Neural cell (in vitro differentiated cells): ENCODE results near the gene SMIM35. TPM values are rescaled to one million over a fixed set of nuclear protein-coding genes. Genes with fewer than 3 reads are reported as not detected.

Experiments used
- H2AFZ ChIP-seq: fragments of 200-600, 300-800 bp; sonication (generic), shearing (Covaris generic); 2 replicates; pipeline ENCODE4 v1.6.0; 2014; ENCODE audit warnings: low read depth, mild to moderate bottlenecking, antibody characterized with exemption, low read length, moderate library complexity
- H3F3A ChIP-seq: fragments of 200-600 bp; shearing (Covaris generic); 2 replicates; pipeline ENCODE4 v1.6.1; 2016; ENCODE audit warnings: mild to moderate bottlenecking, moderate library complexity, mixed read lengths, antibody characterized with exemption, low read length; ENCODE audit not compliant: insufficient read depth, poor library complexity, severe bottlenecking
- H3K27ac ChIP-seq: fragments of 200-600, 300-800 bp; sonication (generic), shearing (Covaris generic); 2 replicates; pipeline ENCODE4 v1.5.1; 2014; ENCODE audit warnings: mild to moderate bottlenecking, low read length, moderate library complexity
- H3K27me3 ChIP-seq: fragments of 300-800, 200-600 bp; sonication (generic), shearing (Covaris generic); 2 replicates; pipeline ENCODE4 v1.6.0; 2014; ENCODE audit warnings: mild to moderate bottlenecking, low read depth, low read length, moderate library complexity; ENCODE audit not compliant: insufficient read depth
- H3K36me3 ChIP-seq: fragments of 300-800, 200-600 bp; sonication (generic), shearing (Covaris generic); 2 replicates; pipeline ENCODE4 v1.5.1; 2014; ENCODE audit warnings: mild to moderate bottlenecking, antibody characterized with exemption, low read length, moderate library complexity; ENCODE audit not compliant: insufficient read depth
- H3K4me2 ChIP-seq: fragments of 300-800, 200-600 bp; sonication (generic), shearing (Covaris generic); 2 replicates; pipeline ENCODE4 v1.6.0; 2014; ENCODE audit warnings: mild to moderate bottlenecking, low read length
- H3K4me3 ChIP-seq: fragments of 300-800, 200-600 bp; sonication (generic), shearing (Covaris generic); 2 replicates; pipeline ENCODE4 v1.5.1; 2014; ENCODE audit warnings: mild to moderate bottlenecking, low read length, moderate library complexity
- H3K79me2 ChIP-seq: fragments of 200-600 bp; shearing (Covaris generic); replicated peaks from 2 replicates; pipeline ENCODE4 v1.6.0; 2014; ENCODE audit warnings: mild to moderate bottlenecking, low read length, moderate library complexity; ENCODE audit not compliant: insufficient read depth
- H3K9ac ChIP-seq: fragments of 300-800, 200-600 bp; sonication (generic), shearing (Covaris generic); 2 replicates; pipeline ENCODE4 v1.6.1; 2016; ENCODE audit warnings: mild to moderate bottlenecking, low read length, mixed read lengths
- H3K9me2 ChIP-seq: fragments of 200-600 bp; shearing (Covaris generic); 2 replicates; pipeline ENCODE4 v1.6.1; 2016; ENCODE audit warnings: mild to moderate bottlenecking, low read length, mixed read lengths; ENCODE audit not compliant: insufficient read depth
- H3K9me3 ChIP-seq: fragments of 200-600, 300-800 bp; sonication (generic), shearing (Covaris generic); 2 replicates; pipeline ENCODE4 v1.6.1; 2016; ENCODE audit warnings: mild to moderate bottlenecking, mixed run types, low read length, moderate library complexity, mixed read lengths
- H4K20me1 ChIP-seq: fragments of 200-600 bp; shearing (Covaris generic); 2 replicates; pipeline ENCODE4 v1.6.1; 2016; ENCODE audit warnings: mild to moderate bottlenecking, mixed run types; ENCODE audit not compliant: insufficient read depth
- CTCF ChIP-seq: fragments of 450-650 bp; IDR thresholded peaks from 2 replicates; pipeline ENCODE4 v1.5.1; 2014; ENCODE audit warnings: antibody characterized with exemption, mild to moderate bottlenecking, moderate library complexity; ENCODE audit not compliant: poor library complexity, severe bottlenecking
- EP300 ChIP-seq: fragments of 450-650 bp; conservative IDR thresholded peaks from 2 replicates; pipeline ENCODE4 v1.6.1; 2014; ENCODE audit warnings: antibody characterized with exemption, mild to moderate bottlenecking, moderate library complexity; ENCODE audit not compliant: poor library complexity, severe bottlenecking
- EZH2 ChIP-seq: fragments of 200-600, 300-800 bp; shearing (Covaris generic), sonication (generic); IDR thresholded peaks from 2 replicates; pipeline ENCODE4 v1.6.1; 2014; ENCODE audit warnings: antibody characterized with exemption, low read length, borderline replicate concordance, mild to moderate bottlenecking; ENCODE audit not compliant: insufficient read depth, poor library complexity, severe bottlenecking
- MXI1 ChIP-seq: fragments of 450-650 bp; conservative IDR thresholded peaks from 2 replicates; pipeline ENCODE4 v1.6.1; 2014; ENCODE audit warnings: antibody characterized with exemption, mild to moderate bottlenecking; ENCODE audit not compliant: poor library complexity, severe bottlenecking
- POLR2AphosphoS5 ChIP-seq: IDR thresholded peaks from 2 replicates; pipeline ENCODE4 v1.6.1; 2012
- RAD21 ChIP-seq: fragments of 450-650 bp; conservative IDR thresholded peaks from 2 replicates; pipeline ENCODE4 v1.6.1; 2014; ENCODE audit warnings: antibody characterized with exemption, mild to moderate bottlenecking, moderate library complexity
- SMC3 ChIP-seq: fragments of 450-650 bp; conservative IDR thresholded peaks from 2 replicates; pipeline ENCODE4 v1.6.1; 2014; ENCODE audit warnings: antibody characterized with exemption, mild to moderate bottlenecking, moderate library complexity; ENCODE audit not compliant: poor library complexity
- TAF1 ChIP-seq: IDR thresholded peaks from 2 replicates; pipeline ENCODE4 v1.6.1; 2012; ENCODE audit warnings: low read depth
- polyA plus RNA-seq: library from polyadenylated mRNA; depleted of rRNA; stranded (reverse); fragments of >200 nt; gene quantifications from 2 replicates; pipeline ENCODE4 v1.2.3, GENCODE V29; 2014
- TF ChIP-seq, protein P1 (sequence below): IDR thresholded peaks from 2 replicates; pipeline ENCODE4 v1.6.1; 2012; ENCODE audit warnings: borderline replicate concordance

Gene SMIM35
- polyA plus RNA-seq, 1 donor from 2014 or later = not detected

DNA sequence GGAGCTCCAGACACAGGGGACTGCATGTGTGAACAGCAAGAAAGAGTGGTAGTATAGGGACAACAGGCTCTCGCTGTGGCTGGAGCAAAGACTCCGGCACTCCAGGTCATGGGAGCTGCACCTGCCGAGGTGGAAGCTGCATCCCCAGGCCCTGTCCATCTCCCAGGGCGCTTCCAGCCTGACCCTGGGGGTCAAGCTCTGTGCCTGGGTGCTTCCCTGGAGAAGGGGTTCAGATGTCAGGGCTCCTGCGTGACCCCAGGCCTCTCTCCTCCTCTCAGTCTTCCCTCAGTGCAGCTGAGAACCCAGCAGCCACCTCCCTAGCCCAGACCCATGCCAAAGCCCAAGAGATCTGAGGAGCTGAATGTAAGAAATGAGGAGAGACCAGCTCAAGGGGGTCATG is 6.5 kb downstream of the SMIM35 start:
- no peaks in the 10 kb centered on the region for H3K27me3 ChIP-seq
- H3K4me2 ChIP-seq = no peak overlapping the region
- H3K9me3 ChIP-seq = no peaks in the 10 kb centered on the region
- no peaks in the 10 kb centered on the region for H3K36me3 ChIP-seq
- no peak overlapping the region for H3K27ac ChIP-seq
- H3K4me3 ChIP-seq = no peak overlapping the region
- TF ChIP-seq TAF1 (no peak), RAD21 (no peak)
- H3F3A ChIP-seq = no peaks in the 10 kb centered on the region
- H2AFZ ChIP-seq = no peak overlapping the region
- no peaks in the 10 kb centered on the region for H4K20me1 ChIP-seq
- H3K9ac ChIP-seq = no peak overlapping the region
- H3K9me2 ChIP-seq = no peaks in the 10 kb centered on the region
- H3K79me2 ChIP-seq = no peaks in the 10 kb centered on the region

DNA sequence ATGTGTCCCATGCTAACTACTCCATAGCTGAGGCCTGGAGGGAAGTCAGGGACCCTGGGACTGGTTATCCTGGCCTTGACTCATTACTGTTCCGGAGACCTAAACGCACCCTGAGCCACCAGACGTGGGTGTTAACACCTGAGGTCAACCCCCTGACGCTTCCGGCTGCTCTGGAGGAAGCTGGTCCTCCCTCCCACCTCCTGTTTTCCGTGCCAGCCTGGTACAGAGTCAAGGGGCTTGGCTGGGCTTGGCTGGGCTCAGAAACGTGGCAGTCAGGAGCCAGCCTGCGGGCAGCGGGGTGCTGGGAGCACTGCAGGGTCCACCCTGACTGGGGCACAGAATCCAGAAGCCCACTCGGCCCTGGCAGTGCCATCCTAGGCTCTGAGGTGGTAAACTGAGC is 7.3 kb downstream of the SMIM35 start:
- Histone ChIP-seq H3K4me3 (no peak overlapping the region), H3K9me2 (no peaks in the 10 kb centered on the region), H3K27me3 (no peaks in the 10 kb centered on the region), H2AFZ (no peak overlapping the region), H4K20me1 (no peaks in the 10 kb centered on the region), H3F3A (no peaks in the 10 kb centered on the region), H3K27ac (no peak overlapping the region), H3K4me2 (no peak overlapping the region), H3K79me2 (no peaks in the 10 kb centered on the region), H3K36me3 (no peaks in the 10 kb centered on the region), H3K9me3 (no peaks in the 10 kb centered on the region), H3K9ac (no peak overlapping the region)
- TF ChIP-seq, protein P1, sequence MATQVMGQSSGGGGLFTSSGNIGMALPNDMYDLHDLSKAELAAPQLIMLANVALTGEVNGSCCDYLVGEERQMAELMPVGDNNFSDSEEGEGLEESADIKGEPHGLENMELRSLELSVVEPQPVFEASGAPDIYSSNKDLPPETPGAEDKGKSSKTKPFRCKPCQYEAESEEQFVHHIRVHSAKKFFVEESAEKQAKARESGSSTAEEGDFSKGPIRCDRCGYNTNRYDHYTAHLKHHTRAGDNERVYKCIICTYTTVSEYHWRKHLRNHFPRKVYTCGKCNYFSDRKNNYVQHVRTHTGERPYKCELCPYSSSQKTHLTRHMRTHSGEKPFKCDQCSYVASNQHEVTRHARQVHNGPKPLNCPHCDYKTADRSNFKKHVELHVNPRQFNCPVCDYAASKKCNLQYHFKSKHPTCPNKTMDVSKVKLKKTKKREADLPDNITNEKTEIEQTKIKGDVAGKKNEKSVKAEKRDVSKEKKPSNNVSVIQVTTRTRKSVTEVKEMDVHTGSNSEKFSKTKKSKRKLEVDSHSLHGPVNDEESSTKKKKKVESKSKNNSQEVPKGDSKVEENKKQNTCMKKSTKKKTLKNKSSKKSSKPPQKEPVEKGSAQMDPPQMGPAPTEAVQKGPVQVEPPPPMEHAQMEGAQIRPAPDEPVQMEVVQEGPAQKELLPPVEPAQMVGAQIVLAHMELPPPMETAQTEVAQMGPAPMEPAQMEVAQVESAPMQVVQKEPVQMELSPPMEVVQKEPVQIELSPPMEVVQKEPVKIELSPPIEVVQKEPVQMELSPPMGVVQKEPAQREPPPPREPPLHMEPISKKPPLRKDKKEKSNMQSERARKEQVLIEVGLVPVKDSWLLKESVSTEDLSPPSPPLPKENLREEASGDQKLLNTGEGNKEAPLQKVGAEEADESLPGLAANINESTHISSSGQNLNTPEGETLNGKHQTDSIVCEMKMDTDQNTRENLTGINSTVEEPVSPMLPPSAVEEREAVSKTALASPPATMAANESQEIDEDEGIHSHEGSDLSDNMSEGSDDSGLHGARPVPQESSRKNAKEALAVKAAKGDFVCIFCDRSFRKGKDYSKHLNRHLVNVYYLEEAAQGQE = no peak
- TF ChIP-seq POLR2AphosphoS5 (no peak), MXI1 (no peak), TAF1 (no peak), RAD21 (no peak), SMC3 (no peak), EZH2 (no peak), CTCF (no peak), EP300 (no peak)

GRCh38 chr11:118078911-118079411 is 7.8 kb downstream of the SMIM35 start:
- H3K27me3 ChIP-seq = no peaks in the 10 kb centered on the region
- no peak overlapping the region for H3K27ac ChIP-seq
- no peaks in the 10 kb centered on the region for H3K9me3 ChIP-seq
- H3F3A ChIP-seq = no peaks in the 10 kb centered on the region
- no peak overlapping the region for H3K4me2 ChIP-seq
- H3K9me2 ChIP-seq = no peaks in the 10 kb centered on the region
- H3K79me2 ChIP-seq = no peaks in the 10 kb centered on the region
- H3K4me3 ChIP-seq = no peak overlapping the region
- no peak overlapping the region for H2AFZ ChIP-seq
- no peaks in the 10 kb centered on the region for H4K20me1 ChIP-seq
- H3K9ac ChIP-seq = no peak overlapping the region
- TF ChIP-seq, protein P1 = no peak
- TF ChIP-seq EZH2 (no peak), RAD21 (no peak), TAF1 (no peak), MXI1 (no peak), CTCF (no peak), SMC3 (no peak), POLR2AphosphoS5 (no peak), EP300 (no peak)
- no peaks in the 10 kb centered on the region for H3K36me3 ChIP-seq
